ENCODE measurements around the gene SGO2. TPM values are rescaled to one million over a fixed set of nuclear protein-coding genes. Genes with fewer than 3 reads are reported as not detected.
A peak's percentile ranks its signal among the peaks of the same experiment; 100 is the strongest.

SGO2 gene
- total and polyA plus RNA-seq, 9 of the 15 experiments (the other 6 are each of a cell fraction or from before 2014, with no cell fraction given): 14.5 to 25.9 (median 16.6) TPM

DNA sequence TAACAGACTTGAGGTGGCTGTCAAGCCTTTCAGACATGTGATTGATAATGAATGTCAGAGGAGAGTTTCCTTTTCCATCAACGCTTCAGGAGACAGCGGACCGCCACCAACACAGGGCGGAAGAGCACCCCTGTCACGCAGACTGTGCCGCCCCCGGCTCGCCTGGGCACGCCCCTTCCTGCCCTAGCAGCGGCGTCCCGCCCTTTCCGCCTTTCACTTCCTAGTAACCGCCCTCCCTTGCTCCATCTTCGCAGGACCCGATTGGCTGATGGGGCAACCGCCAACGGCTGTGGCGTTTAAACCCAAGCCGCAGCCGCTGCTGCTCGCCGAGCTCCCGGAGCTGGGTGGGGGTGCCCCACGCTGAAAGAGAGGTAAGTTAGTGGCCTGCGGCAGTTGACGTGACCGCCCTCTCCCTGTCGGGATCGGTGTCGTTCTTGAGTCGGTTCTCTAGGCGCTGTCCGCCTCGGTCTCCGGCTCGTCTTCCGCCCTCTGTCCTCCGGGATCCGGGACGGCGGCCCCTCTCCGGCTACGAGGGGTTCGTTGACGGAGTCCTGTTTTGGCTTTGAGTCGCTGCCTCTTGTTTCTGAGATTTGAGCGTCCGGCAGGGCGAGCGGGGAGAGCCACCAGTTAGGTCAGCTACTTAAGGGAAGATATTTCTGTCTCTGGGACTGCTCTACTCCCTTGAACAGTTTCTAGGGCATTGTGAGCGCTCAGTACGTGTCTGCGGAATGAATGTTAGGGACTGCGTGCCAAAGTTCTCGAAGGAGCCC is at the start of gene SGO2 (continued):
- TF ChIP-seq PRDM10 (IDR thresholded peaks at IDR 0.05; ENCODE audit: partially characterized antibody): peak; percentile 52
- no peak for TF ChIP-seq ZNF24 (IDR thresholded peaks at IDR 0.05)
- TF ChIP-seq L3MBTL2 (IDR thresholded peaks at IDR 0.05): peak; percentile 85
- TF ChIP-seq ZNF282 (CRISPR knock-in tag; IDR thresholded peaks at IDR 0.05): no peak
- TF ChIP-seq EGR1 (conservative IDR thresholded peaks at IDR 0.05): peak; percentile 92
- TF ChIP-seq, protein P1, sequence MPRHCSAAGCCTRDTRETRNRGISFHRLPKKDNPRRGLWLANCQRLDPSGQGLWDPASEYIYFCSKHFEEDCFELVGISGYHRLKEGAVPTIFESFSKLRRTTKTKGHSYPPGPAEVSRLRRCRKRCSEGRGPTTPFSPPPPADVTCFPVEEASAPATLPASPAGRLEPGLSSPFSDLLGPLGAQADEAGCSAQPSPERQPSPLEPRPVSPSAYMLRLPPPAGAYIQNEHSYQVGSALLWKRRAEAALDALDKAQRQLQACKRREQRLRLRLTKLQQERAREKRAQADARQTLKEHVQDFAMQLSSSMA (CRISPR knock-in tag; IDR thresholded peaks at IDR 0.05): no peak
- 0 out of 4 replicates have a peak, but pooled peaks of 1 of the 2 experiments have one; percentile 55 for TF ChIP-seq TEAD1 (CRISPR knock-in tag; IDR thresholded peaks at IDR 0.05)
- TF ChIP-seq TCF7 (IDR thresholded peaks at IDR 0.05; ENCODE audit: borderline replicate concordance): no peak
- TF ChIP-seq ZKSCAN8 (CRISPR knock-in tag; IDR thresholded peaks at IDR 0.05): no peak
- no peak for TF ChIP-seq BRCA1 (IDR thresholded peaks at IDR 0.05)
- no peak for TF ChIP-seq BRCA1 (CRISPR knock-in tag; IDR thresholded peaks at IDR 0.05)
- TF ChIP-seq, protein P2, sequence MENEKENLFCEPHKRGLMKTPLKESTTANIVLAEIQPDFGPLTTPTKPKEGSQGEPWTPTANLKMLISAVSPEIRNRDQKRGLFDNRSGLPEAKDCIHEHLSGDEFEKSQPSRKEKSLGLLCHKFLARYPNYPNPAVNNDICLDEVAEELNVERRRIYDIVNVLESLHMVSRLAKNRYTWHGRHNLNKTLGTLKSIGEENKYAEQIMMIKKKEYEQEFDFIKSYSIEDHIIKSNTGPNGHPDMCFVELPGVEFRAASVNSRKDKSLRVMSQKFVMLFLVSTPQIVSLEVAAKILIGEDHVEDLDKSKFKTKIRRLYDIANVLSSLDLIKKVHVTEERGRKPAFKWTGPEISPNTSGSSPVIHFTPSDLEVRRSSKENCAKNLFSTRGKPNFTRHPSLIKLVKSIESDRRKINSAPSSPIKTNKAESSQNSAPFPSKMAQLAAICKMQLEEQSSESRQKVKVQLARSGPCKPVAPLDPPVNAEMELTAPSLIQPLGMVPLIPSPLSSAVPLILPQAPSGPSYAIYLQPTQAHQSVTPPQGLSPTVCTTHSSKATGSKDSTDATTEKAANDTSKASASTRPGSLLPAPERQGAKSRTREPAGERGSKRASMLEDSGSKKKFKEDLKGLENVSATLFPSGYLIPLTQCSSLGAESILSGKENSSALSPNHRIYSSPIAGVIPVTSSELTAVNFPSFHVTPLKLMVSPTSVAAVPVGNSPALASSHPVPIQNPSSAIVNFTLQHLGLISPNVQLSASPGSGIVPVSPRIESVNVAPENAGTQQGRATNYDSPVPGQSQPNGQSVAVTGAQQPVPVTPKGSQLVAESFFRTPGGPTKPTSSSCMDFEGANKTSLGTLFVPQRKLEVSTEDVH (IDR thresholded peaks at IDR 0.05; ENCODE audit: low read depth, partially characterized antibody): peak; percentile 73
- peak; percentile 94 for TF ChIP-seq POLR2G (IDR thresholded peaks at IDR 0.05; ENCODE audit: low read depth, low read length)
- TF ChIP-seq ZFP36 (IDR thresholded peaks at IDR 0.05; ENCODE audit: low read depth, low read length, partially characterized antibody): no peak
- TF ChIP-seq SMARCA5 (IDR thresholded peaks at IDR 0.05): no peak
- TF ChIP-seq ZKSCAN3 (CRISPR knock-in tag; IDR thresholded peaks at IDR 0.05): no peak
- TF ChIP-seq, protein P3, sequence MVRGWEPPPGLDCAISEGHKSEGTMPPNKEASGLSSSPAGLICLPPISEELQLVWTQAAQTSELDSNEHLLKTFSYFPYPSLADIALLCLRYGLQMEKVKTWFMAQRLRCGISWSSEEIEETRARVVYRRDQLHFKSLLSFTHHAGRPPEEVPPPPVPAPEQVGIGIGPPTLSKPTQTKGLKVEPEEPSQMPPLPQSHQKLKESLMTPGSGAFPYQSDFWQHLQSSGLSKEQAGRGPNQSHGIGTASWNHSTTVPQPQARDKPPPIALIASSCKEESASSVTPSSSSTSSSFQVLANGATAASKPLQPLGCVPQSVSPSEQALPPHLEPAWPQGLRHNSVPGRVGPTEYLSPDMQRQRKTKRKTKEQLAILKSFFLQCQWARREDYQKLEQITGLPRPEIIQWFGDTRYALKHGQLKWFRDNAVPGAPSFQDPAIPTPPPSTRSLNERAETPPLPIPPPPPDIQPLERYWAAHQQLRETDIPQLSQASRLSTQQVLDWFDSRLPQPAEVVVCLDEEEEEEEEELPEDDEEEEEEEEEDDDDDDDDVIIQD (CRISPR knock-in tag; IDR thresholded peaks at IDR 0.05): no peak

Measured in K562 (cell line).